Measurements from ENCODE around the gene CNTN2.

DNA sequence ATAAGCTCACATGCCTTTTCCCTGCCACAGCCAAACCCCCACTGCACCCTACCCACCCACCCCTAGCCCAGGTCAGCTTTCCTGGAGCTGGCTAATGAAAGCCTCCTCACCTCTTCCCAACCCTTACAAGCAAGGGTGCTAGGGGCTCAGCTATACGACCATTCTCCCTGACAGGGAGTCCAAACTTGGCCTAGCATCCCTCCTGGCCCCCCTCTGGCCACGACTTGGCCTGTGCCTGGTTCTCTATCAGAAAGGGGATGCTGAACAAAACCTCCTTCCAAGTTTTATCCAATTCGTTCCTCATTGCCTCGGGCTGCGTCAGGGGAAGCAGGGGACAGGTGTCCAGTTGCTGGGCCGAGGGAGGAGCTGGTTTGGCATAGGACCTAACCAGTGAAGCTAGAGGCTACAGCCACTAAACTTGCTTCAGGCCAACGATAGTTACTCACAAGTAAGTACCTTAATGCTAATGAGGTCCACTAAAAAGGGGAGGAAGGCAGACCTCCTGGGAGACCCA lies 32.7 kb downstream of the CNTN2 start:
- TF ChIP-seq, protein P1, sequence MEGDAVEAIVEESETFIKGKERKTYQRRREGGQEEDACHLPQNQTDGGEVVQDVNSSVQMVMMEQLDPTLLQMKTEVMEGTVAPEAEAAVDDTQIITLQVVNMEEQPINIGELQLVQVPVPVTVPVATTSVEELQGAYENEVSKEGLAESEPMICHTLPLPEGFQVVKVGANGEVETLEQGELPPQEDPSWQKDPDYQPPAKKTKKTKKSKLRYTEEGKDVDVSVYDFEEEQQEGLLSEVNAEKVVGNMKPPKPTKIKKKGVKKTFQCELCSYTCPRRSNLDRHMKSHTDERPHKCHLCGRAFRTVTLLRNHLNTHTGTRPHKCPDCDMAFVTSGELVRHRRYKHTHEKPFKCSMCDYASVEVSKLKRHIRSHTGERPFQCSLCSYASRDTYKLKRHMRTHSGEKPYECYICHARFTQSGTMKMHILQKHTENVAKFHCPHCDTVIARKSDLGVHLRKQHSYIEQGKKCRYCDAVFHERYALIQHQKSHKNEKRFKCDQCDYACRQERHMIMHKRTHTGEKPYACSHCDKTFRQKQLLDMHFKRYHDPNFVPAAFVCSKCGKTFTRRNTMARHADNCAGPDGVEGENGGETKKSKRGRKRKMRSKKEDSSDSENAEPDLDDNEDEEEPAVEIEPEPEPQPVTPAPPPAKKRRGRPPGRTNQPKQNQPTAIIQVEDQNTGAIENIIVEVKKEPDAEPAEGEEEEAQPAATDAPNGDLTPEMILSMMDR (conservative IDR thresholded peaks at IDR 0.05): no peak
- no peak for TF ChIP-seq ZFX (IDR thresholded peaks at IDR 0.05)
